ENCODE results near the gene SERP2.

SERP2 gene

GRCh38 chr13:44388427-44389059 lies 14.9 kb downstream of the SERP2 start:
- no peak for DNase-seq (ENCODE audit: low read depth)

DNA sequence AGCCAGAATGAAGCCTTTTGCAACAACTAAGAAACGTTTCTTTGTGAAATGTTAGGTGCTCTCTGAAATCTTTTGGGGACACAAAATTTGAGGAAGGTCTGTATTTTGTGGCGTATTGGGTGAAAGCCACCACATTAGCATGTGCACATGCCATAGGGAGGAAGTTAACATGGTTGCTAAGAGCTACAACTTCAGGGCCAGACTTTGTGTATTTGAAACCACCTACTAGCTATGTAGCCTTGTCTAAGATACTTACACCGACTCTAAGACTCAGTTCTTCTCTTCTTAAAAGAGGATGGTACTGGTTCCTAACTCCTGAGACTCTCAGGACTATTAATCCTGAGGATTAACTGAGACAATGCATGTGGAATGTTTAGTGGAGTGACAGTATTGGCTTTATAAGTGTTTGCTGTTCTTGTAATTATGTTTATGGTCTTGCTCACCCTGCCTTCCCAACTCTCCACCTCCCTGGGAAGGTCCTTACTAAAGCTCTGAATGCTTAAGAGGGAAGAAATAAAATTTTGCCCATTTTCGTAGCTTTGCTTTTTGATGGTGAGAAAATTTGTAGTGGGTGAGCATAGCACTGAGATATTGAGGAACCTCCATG lies 15.5 kb downstream of the SERP2 start:
- DNase-seq (ENCODE audit: low read depth), result no peak

- no peak for DNase-seq (ENCODE audit: low read depth)
These were observed 16.3 kb downstream of the SERP2 start for GRCh38 chr13:44389876-44390275.

GRCh38 chr13:44393391-44393790 lies 19.8 kb downstream of the SERP2 start:
- DNase-seq (ENCODE audit: low read depth), result no peak

- no peak for DNase-seq (ENCODE audit: low read depth)
These were observed 21.0 kb downstream of the SERP2 start for GRCh38 chr13:44394658-44395057.

- no peak for DNase-seq (ENCODE audit: low read depth)
These were observed 22.5 kb downstream of the SERP2 start for GRCh38 chr13:44395976-44396694.

GRCh38 chr13:44396701-44397580 lies 23.3 kb downstream of the SERP2 start:
- no peak for DNase-seq (ENCODE audit: low read depth)

GRCh38 chr13:44397766-44398223 lies 24.2 kb downstream of the SERP2 start:
- no peak for DNase-seq (ENCODE audit: low read depth)

DNA sequence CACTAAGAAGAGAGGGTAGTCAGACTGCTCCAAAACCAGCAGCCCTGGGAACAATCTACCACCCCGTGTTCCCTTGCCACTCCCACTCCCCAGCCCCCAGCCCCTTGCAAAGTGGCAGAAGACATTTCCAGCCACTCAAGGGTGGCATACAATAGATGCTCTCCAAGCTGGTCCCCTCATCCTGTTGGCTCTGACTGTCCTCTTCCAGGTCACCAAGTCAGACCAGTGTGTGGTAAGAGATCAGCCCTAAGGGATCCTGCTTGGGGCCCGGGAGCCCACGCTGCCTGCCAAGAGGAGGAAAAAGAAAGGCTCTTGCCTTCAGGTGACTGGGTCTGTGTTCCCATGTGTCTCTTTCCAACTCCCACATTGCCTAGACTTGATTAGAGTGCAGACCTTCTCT lies 25.0 kb downstream of the SERP2 start:
- no peak for DNase-seq (ENCODE audit: low read depth)

DNA sequence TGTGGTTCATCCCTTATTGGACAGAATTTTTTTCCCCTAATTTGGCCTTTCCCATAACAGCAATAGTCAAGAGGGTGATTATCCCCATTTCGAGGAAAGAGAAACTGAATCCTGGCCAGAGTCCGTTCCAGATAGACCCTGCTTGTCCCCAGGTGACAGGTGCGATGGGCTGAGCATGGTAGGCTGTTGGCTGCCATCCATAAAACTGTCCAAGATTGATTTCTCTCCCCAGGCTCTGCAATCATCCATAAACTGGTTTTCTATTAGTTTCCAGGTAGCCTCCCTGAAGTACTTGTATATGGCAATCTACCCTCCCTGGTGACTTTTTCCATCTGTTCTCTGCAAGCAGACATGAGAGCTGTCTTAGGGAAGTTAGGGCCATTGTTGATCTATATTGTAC lies 25.4 kb downstream of the SERP2 start:
- no peak for DNase-seq (ENCODE audit: low read depth)

DNA sequence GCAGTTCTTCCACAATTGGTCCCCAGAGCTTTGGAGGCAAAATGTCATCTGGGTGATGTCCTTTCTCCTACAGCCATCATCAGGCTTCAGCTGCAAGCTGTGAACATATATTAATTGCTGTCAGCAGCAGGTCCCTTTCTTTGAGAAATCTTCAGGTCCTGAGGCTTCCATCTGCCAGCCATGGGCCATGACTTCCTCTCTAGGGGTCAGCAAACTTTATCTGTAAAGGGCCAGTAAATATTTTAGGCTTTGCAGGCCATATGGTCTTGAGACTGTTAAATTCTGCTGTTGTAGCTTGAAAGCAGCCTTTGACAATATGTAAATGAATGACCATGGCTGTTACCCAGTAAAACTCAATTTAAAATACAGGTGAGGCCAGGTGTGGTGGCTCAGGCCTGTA lies 27.1 kb downstream of the SERP2 start:
- DNase-seq (ENCODE audit: low read depth), result no peak

DNA sequence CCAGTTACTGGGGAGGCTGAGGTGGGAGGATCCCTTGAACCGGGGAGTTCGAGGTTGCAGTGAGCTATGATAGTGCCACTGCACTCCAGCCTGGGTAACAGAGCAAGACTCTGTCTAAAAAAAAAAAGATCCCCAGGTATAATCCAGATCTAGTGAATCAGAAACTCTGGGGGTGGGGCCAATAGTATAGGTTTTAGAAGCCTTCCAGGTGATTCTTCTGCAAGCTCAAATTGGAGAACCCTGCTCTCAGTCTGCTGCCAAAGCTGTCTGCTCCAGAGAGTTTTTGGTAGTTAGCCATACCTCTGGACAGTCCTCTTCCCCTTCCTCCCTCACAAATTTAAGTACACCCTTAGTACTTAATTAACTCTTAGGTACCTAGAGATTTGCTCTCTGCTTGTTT lies 28.0 kb downstream of the SERP2 start:
- no peak for DNase-seq (ENCODE audit: low read depth)

GRCh38 chr13:44402899-44403445 lies 29.3 kb downstream of the SERP2 start:
- no peak for DNase-seq (ENCODE audit: low read depth)

DNA sequence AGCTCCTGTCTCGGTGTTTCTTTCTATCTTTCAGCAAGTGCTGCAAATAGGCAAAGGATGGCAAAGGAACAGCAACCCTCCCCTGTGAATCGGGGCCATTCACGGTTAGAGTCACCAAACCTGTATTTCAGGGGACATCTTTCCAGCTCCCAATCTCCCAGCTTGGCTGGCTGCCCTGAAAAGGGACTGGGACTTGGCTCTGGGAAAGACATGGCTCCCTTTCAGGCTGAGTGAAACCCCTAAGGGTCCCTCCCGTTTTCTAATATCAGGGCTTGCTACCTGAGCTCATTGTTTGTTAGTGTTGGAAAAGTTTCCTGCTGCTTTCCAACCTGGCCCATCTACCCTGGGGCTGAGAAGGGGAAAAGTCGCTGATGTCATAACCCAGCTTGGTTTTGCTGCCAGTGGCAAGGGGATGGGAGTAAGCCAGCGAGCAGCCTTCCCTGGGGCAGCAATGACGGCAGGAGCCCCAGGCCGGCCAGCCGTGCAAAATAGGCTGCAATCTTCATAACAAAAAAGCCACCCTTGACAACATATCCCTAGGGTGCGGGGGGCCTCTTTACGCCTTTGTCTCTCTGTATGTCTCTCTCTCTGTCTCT lies 29.9 kb downstream of the SERP2 start:
- no peak for DNase-seq (ENCODE audit: low read depth)

DNA sequence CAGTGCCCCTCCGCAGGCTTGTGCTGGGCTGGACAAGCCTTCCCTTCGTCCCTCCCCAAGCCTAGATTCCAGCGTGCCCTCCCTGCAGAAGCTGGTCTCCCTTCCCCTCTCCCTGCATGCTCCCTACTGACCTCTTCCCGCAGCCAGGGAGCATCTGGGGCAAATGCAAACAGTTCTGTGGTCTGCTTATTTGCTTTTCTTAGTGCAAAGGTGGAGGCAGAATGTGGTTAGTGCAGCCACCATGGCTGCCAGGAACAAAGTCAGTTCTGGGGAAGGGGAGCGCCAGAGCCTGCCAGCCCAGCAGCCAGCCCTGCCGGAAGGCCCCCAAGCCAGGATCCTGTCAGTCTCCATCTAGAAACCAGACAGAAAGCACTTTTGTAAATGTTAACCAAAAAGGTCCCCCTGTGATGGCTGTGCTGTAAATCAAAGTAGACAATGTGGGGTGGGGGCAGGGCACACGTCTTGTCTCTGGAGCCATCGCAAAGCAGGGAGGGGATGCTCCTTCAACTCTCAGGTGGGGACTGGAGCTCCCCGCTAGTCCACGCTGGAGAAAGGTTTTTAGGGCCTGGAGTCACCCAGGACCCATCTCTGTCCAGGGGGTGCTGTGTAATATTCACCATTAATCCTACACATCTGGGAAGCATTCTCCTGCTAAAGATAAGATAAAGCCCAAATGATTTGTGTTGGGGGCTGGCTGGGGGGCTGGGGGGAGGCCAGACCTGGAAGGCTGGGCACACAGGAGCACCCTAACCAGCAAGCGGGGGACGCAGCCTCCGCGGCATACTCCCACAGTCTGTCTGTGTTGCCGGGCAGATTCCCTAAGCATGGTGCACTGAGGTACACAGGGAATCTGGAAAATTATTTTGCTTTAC lies 30.9 kb downstream of the SERP2 start:
- DNase-seq (ENCODE audit: low read depth), result no peak

- DNase-seq (ENCODE audit: low read depth), result no peak
These were observed 33.0 kb downstream of the SERP2 start for GRCh38 chr13:44406617-44407016.

GRCh38 chr13:44407379-44407778 lies 33.8 kb downstream of the SERP2 start:
- DNase-seq (ENCODE audit: low read depth), result no peak

DNA sequence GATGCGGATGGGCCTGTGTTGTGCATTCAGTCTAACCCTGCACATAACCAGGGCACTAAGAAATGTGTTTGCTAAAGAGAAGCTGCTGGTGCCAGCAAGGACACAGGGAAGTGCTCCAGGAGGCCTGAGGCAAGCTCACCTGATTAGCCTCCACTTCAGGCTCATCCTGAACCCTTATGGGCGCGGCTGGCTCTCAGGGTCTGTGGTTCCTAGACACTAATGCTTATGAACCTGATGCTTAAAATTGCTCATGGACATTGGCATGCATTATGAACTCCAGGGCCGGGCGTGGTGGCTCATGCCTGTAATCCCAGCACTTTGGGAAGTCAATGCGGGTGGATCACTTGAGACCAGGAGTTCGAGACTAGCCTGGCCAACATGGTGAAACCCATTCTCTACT lies 34.3 kb downstream of the SERP2 start:
- DNase-seq (ENCODE audit: low read depth), result no peak

DNA sequence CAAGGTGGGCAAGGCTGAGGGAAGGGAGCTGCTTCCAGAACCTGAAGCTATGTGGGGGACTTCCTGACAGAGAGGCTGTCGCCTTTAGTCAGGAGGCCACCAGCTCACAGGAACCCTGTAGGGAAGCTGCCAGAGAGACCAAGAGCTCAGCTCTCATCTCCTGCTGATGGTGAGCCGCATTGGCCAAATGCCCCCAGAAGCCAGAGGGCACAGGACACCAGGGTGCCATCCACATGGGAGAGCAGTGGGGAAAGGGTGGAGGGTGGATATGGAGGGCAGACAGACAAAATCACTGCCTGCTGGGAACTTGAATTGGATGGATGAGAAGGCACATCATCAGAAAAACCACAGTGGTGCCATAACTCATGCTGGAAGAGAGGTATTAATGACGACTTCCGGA lies 36.0 kb downstream of the SERP2 start:
- DNase-seq (ENCODE audit: low read depth), result no peak

GRCh38 chr13:44410328-44410859 lies 36.8 kb downstream of the SERP2 start:
- no peak for DNase-seq (ENCODE audit: low read depth)

Measured in activated T-helper 1 cell treated with Interleukin-2 at 50 U/mL for 16 hours (primary cell).